ENCODE measurements around the gene ST7. TPM values are rescaled to one million over a fixed set of nuclear protein-coding genes. Genes with fewer than 3 reads are reported as not detected.

Gene ST7
- total RNA-seq, 1 experiment from 2014 or later: 9.7 TPM

DNA sequence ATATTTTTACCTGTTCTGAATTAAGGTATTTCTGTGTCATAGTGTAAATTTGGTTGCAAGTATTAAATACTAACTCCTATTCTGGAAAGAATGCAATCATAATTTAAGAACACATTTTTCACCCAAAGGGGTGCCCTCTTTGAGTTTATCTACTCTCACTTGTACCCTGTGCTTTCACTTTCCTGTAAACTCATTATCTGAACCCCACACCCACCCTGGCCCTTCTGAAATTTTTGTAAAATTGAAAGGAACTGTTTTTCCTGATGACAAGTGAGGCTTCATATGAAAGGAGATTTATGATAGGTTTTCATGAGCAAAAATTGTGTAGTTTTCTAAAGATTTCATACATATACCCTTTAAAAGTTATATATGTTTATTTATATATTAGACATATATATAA, 235.1 kb downstream of the ST7 start:
- DNase-seq: no peak
- no peak overlapping the region for H3K4me3 ChIP-seq (ENCODE audit: insufficient read depth, low read depth, low read length)
- no peaks in the 10 kb centered on the region for H3K36me3 ChIP-seq (replicated peaks; ENCODE audit: control insufficient read depth, insufficient read depth, low read length)
- H3K27me3 ChIP-seq (ENCODE audit: control insufficient read depth, insufficient read depth, low read length): no peaks in the 10 kb centered on the region

DNA sequence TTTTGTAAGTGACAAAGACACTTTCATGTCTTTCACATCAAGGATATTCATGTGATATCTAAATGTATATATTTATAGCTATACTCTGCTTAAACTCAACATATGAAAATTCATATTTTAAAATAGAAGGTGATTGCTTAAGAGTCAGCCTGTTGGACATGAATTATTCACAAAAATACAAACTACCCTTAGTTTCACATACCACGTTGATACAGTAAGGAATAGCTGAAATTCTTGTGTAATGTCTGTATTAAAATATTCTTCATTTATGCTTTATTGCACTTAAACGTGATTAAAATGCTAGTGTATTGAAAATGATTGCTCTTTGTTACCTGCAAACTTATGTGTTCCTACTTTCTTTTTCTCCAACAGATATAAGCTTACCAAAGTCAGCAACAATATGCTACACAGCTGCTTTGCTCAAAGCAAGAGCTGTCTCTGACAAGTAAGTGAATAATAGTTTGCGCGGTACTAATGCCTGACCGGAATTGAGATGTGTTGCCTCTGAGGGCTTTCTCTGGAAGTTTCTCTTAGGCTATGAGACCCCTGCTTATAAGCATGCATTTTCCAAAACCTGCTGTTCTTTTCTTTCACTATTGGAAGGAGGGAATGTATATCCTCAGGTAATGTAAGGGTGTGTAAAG, 235.8 kb downstream of the ST7 start:
- DNase-seq: no peak
- Histone ChIP-seq H3K27me3 (ENCODE audit: control insufficient read depth, insufficient read depth, low read length) (no peaks in the 10 kb centered on the region), H3K36me3 (replicated peaks; ENCODE audit: control insufficient read depth, insufficient read depth, low read length) (no peaks in the 10 kb centered on the region), H3K4me3 (ENCODE audit: insufficient read depth, low read depth, low read length) (no peak overlapping the region)

- Histone ChIP-seq H3K27me3 (ENCODE audit: control insufficient read depth, insufficient read depth, low read length) (no peaks in the 10 kb centered on the region), H3K4me3 (ENCODE audit: insufficient read depth, low read depth, low read length) (no peak overlapping the region), H3K36me3 (replicated peaks; ENCODE audit: control insufficient read depth, insufficient read depth, low read length) (no peaks in the 10 kb centered on the region)
- no peak for DNase-seq
Measured at GRCh38 chr7:117190104-117190503, 236.8 kb downstream of the ST7 start.

DNA sequence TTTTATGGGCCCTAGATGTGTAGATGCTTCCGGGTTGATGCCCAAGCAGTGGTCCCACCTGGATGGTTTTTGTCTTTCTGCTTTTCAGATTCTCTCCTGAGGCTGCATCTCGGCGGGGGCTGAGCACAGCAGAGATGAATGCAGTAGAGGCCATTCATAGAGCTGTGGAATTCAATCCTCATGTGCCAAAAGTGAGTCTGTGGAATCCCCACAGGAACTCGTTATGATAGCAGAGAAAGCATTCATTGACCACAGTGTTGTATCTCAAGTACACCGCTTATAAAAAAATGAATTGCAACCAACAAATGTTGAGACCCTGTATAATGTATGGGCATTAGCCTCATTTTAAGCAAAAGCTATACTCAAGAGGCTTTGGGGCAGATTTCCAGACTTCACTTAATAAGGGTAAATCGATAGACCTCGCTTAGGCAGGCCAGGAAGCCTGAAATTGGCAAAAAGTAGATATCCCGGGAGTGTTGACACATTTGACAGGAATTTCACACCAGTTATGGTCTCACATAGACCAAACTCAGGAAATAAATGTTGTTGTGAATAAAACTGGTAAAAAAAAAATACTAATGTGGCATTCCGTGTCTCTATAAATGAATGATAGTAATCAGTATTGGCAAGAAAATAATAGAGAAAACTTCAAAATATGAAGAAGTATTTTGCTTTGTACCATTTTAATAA, 237.6 kb downstream of the ST7 start:
- Histone ChIP-seq H3K36me3 (replicated peaks; ENCODE audit: control insufficient read depth, insufficient read depth, low read length) (no peaks in the 10 kb centered on the region), H3K4me3 (ENCODE audit: insufficient read depth, low read depth, low read length) (no peak overlapping the region), H3K27me3 (ENCODE audit: control insufficient read depth, insufficient read depth, low read length) (no peaks in the 10 kb centered on the region)
- no peak for DNase-seq

- no peak for DNase-seq
- Histone ChIP-seq H3K4me3 (ENCODE audit: insufficient read depth, low read depth, low read length) (no peak overlapping the region), H3K27me3 (ENCODE audit: control insufficient read depth, insufficient read depth, low read length) (no peaks in the 10 kb centered on the region), H3K36me3 (replicated peaks; ENCODE audit: control insufficient read depth, insufficient read depth, low read length) (no peaks in the 10 kb centered on the region)
Measured at GRCh38 chr7:117192108-117192507, 238.8 kb downstream of the ST7 start.

DNA sequence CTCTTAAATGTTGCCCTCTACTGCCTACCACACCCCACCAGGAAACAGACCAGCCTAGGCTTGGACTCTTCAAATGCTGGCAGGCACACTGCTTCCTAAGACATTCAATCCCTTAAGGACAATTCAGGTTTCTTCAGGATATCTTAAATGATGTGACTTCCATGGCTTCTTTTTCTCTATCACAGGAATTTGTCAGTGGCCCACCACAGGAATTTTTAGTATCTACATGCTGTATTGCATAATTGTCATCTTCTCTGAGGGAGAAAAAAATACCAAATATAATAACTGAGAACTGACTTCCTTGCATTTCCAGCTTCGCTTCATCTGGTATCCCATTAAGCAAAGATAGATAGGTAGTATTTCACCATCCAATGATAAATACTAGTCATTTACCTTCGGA, 240.3 kb downstream of the ST7 start:
- no peak for DNase-seq

GRCh38 chr7:117194445-117194844, 241.1 kb downstream of the ST7 start:
- Histone ChIP-seq H3K27me3 (ENCODE audit: control insufficient read depth, insufficient read depth, low read length) (no peaks in the 10 kb centered on the region), H3K36me3 (replicated peaks; ENCODE audit: control insufficient read depth, insufficient read depth, low read length) (no peaks in the 10 kb centered on the region), H3K4me3 (ENCODE audit: insufficient read depth, low read depth, low read length) (no peak overlapping the region)
- no peak for DNase-seq

More for the DNA sequence above, 240.3 kb downstream of the ST7 start:
- Histone ChIP-seq H3K36me3 (replicated peaks; ENCODE audit: control insufficient read depth, insufficient read depth, low read length) (no peaks in the 10 kb centered on the region), H3K4me3 (ENCODE audit: insufficient read depth, low read depth, low read length) (no peak overlapping the region), H3K27me3 (ENCODE audit: control insufficient read depth, insufficient read depth, low read length) (no peaks in the 10 kb centered on the region)

DNA sequence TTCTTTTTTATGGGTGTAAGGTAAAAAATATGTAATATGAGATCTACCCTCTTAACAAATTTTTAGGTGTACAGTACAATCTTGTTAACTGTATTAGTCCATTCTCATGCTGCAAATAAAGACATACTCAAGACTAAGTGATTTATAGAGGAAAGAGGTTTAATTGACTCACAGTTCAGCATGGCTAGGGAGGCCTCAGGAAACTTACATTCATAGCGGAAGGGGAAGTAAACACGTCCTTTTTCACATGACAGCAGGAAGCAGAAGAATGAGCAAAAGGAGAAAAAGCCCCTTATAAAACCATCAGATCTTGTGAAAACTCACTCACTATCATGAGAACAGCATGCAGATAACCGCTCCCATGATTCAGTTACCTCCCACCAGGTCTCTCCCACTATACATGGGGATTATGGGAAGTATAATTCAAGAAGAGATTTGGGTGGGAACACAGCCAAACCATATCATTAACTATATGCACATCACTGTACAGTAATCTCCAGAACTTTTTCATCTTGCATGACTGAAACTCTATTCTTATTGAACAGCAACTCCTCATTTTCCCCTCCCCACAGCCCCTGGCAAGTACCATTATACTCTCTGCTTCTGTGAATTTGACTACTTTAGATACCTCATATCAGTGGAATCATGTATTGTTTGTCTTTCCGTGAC, 242.2 kb downstream of the ST7 start:
- no peak overlapping the region for H3K4me3 ChIP-seq (ENCODE audit: insufficient read depth, low read depth, low read length)

DNA sequence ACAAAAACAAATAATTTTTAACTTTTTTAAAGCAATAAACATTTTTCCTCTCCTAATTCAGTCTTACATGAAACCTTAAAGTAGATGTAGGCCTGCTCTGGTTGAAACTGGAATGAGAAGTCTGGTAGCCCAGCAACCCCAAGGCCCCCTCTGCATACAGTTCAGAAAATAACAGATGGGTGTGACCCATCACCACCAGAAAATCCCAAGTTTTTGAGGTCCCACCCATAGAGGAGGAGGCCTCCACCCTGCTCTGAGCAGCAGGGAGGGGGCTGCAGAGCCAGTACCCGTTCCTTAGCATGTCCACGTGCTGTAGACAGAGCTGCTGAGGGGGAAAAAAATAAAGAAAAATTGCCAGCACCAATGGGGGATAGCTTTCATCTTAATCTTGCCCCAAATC, 246.8 kb downstream of the ST7 start:
- no peaks in the 10 kb centered on the region for H3K36me3 ChIP-seq (replicated peaks; ENCODE audit: control insufficient read depth, insufficient read depth, low read length)
- no peaks in the 10 kb centered on the region for H3K27me3 ChIP-seq (ENCODE audit: control insufficient read depth, insufficient read depth, low read length)
- no peak for DNase-seq
- no peak overlapping the region for H3K4me3 ChIP-seq (ENCODE audit: insufficient read depth, low read depth, low read length)

More for the DNA sequence above, 242.2 kb downstream of the ST7 start:
- Histone ChIP-seq H3K36me3 (replicated peaks; ENCODE audit: control insufficient read depth, insufficient read depth, low read length) (no peaks in the 10 kb centered on the region), H3K27me3 (ENCODE audit: control insufficient read depth, insufficient read depth, low read length) (no peaks in the 10 kb centered on the region)
- DNase-seq: no peak

- Histone ChIP-seq H3K4me3 (ENCODE audit: insufficient read depth, low read depth, low read length) (no peak overlapping the region), H3K36me3 (replicated peaks; ENCODE audit: control insufficient read depth, insufficient read depth, low read length) (no peaks in the 10 kb centered on the region), H3K27me3 (ENCODE audit: control insufficient read depth, insufficient read depth, low read length) (no peaks in the 10 kb centered on the region)
- DNase-seq: no peak
Measured at GRCh38 chr7:117200786-117201458, 247.6 kb downstream of the ST7 start.

DNA sequence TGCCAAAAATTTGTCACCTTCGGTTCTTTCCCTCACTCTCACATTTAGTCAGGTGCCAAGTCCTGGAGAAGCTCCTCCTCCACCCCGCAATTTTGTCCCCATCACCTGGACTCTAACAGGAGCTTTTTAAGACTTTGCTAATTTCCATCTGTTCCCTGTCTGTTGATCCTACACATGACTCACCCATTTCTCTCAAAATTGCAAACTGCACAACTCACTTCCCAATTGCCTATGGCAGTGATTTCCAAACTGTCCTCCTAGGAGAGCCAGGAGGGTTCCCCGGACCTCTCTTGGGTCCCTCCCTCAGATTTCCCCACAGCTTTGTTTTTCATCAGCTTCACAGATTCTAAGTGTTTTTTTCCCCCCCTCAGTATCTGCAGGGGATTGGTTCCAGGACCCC, 249.2 kb downstream of the ST7 start:
- DNase-seq: no peak
- H3K27me3 ChIP-seq (ENCODE audit: control insufficient read depth, insufficient read depth, low read length): no peaks in the 10 kb centered on the region
- H3K4me3 ChIP-seq (ENCODE audit: insufficient read depth, low read depth, low read length): no peak overlapping the region
- no peaks in the 10 kb centered on the region for H3K36me3 ChIP-seq (replicated peaks; ENCODE audit: control insufficient read depth, insufficient read depth, low read length)

DNA sequence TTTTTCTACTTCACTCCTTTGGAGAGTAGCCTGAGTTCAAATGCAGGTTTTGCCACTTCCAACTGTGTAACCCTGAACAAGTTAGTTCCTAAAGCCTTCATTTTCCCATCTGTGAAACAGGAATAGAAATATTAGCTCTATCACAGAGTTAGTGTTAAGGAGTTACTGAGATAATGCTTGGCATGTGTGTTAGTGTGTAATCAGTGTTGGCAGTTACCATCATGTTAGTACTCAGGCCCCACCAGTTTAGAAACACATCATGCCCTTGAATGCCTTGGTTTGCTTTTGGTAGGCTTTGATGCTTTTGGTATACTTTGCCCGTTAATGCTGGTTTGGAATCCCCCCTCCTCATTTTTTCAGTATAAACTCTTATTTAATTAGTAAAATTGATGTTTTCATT, 249.9 kb downstream of the ST7 start:
- Histone ChIP-seq H3K4me3 (ENCODE audit: insufficient read depth, low read depth, low read length) (no peak overlapping the region), H3K27me3 (ENCODE audit: control insufficient read depth, insufficient read depth, low read length) (no peaks in the 10 kb centered on the region), H3K36me3 (replicated peaks; ENCODE audit: control insufficient read depth, insufficient read depth, low read length) (no peaks in the 10 kb centered on the region)
- DNase-seq: no peak

DNA sequence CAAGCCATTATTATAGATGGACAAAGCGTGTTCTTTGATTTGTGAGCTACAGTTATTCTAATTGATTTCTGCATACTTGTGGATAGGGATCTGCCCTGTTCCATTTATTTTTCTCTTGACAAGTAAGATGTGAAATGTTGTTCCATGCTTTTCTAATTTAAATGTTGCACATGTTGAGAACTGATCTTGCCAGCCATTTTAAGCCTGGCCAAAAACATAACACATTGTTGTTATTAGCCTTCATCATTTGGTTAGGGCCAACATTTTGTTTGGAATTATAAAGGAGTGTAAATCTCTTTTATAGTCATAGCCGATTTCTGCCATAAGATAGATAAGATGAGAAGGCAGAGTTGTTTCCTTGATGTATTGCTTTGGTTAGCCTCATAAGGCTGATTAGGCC, 252.6 kb downstream of the ST7 start:
- DNase-seq: no peak
- Histone ChIP-seq H3K4me3 (ENCODE audit: insufficient read depth, low read depth, low read length) (no peak overlapping the region), H3K27me3 (ENCODE audit: control insufficient read depth, insufficient read depth, low read length) (no peaks in the 10 kb centered on the region), H3K36me3 (replicated peaks; ENCODE audit: control insufficient read depth, insufficient read depth, low read length) (no peaks in the 10 kb centered on the region)

DNA sequence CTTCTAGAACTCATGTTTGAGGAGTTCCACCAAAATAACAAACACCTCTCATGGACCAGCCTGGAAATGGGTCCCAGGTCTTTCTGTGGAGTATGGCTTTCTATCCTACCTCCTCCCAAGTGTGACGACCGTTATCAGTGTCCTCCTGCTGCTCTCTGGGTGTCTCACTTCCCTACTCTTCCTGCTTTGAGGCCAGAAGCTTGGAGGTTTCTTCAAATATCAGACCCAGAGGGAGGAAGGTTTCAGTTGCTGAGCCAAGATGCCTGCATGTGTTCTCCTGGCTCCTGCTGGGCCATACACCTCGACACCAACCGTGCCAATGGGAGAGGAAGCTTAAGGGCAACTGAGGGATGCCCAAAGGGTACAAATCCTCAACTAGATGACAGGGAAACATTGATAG, 255.0 kb downstream of the ST7 start:
- DNase-seq: no peak
- Histone ChIP-seq H3K36me3 (replicated peaks; ENCODE audit: control insufficient read depth, insufficient read depth, low read length) (no peaks in the 10 kb centered on the region), H3K27me3 (ENCODE audit: control insufficient read depth, insufficient read depth, low read length) (no peaks in the 10 kb centered on the region), H3K4me3 (ENCODE audit: insufficient read depth, low read depth, low read length) (no peak overlapping the region)

GRCh38 chr7:117210397-117210796, 257.1 kb downstream of the ST7 start:
- Histone ChIP-seq H3K4me3 (ENCODE audit: insufficient read depth, low read depth, low read length) (no peak overlapping the region), H3K27me3 (ENCODE audit: control insufficient read depth, insufficient read depth, low read length) (no peaks in the 10 kb centered on the region), H3K36me3 (replicated peaks; ENCODE audit: control insufficient read depth, insufficient read depth, low read length) (no peaks in the 10 kb centered on the region)
- no peak for DNase-seq

Measured in H7 (cell line).